Smooth muscle cell (in vitro differentiated cells): ENCODE data around the gene SDR39U1. TPM values are rescaled to one million over a fixed set of nuclear protein-coding genes. Genes with fewer than 3 reads are reported as not detected.

ENCODE experiments used
- DNase-seq: peaks from one replicate; lab custom pipeline; 2025; ENCODE audit not compliant: unreplicated experiment; lab: John Stamatoyannopoulos, UW
- H2AFZ ChIP-seq: fragments of 200-600 bp; sonication (generic); 2 replicates; pipeline ENCODE4 v1.6.0; 2016; ENCODE audit warnings: antibody characterized with exemption, low read depth, mild to moderate bottlenecking
- H3F3A ChIP-seq: fragments of 200-600 bp; sonication (generic); 2 replicates; pipeline ENCODE4 v1.6.0; 2017; ENCODE audit warnings: antibody characterized with exemption, low read depth
- H3K27ac ChIP-seq: fragments of 200-600 bp; sonication (generic); 2 replicates; pipeline ENCODE4 v1.5.1; 2016; ENCODE audit warnings: low read depth, mild to moderate bottlenecking
- H3K27me3 ChIP-seq: fragments of 200-600 bp; sonication (generic); 2 replicates; pipeline ENCODE4 v1.6.1; 2016; ENCODE audit warnings: low read depth, mild to moderate bottlenecking
- H3K36me3 ChIP-seq: fragments of 200-600 bp; sonication (generic); 2 replicates; pipeline ENCODE4 v1.5.1; 2016; ENCODE audit warnings: low read depth
- H3K4me1 ChIP-seq: fragments of 200-600 bp; sonication (generic); 2 replicates; pipeline ENCODE4 v1.5.1; 2016; ENCODE audit warnings: low read depth
- H3K4me2 ChIP-seq: fragments of 200-600 bp; sonication (generic); 2 replicates; pipeline ENCODE4 v1.6.0; 2016; ENCODE audit warnings: mild to moderate bottlenecking
- H3K4me3 ChIP-seq: fragments of 200-600 bp; sonication (generic); 2 replicates; pipeline ENCODE4 v1.5.1; 2016; ENCODE audit warnings: mild to moderate bottlenecking
- H3K79me2 ChIP-seq: fragments of 200-600 bp; sonication (generic); 2 replicates; pipeline ENCODE4 v1.6.0; 2016; ENCODE audit warnings: low read depth, mild to moderate bottlenecking
- H3K9ac ChIP-seq: fragments of 200-600 bp; sonication (generic); 2 replicates; pipeline ENCODE4 v1.6.0; 2016; ENCODE audit warnings: low read depth
- H3K9me3 ChIP-seq: fragments of 200-600 bp; sonication (generic); replicated peaks from 2 replicates; pipeline ENCODE4 v1.5.1; 2016; ENCODE audit warnings: low read depth
- H4K20me1 ChIP-seq: fragments of 200-600 bp; sonication (generic); 2 replicates; pipeline ENCODE4 v1.6.0; 2016; ENCODE audit warnings: low read depth
- WGBS: methylation state at CpG from one replicate; pipeline ENCODE4 v1.1.7; 2016; ENCODE audit warnings: low lambda C conversion rate; 5-methylcytosine and 5-hydroxymethylcytosine counted together
- polyA plus RNA-seq: library from polyadenylated mRNA; unstranded; fragments of >200 nt; fragmentation: Nextera tagmentation; extraction: Ambion mirVana; gene quantifications from 2 replicates; pipeline ENCODE4 v1.2.1, GENCODE V29; 2016
- total RNA-seq: library from RNA; depleted of rRNA; stranded (reverse); fragments of >200 nt; gene quantifications from 2 replicates; pipeline ENCODE4 v1.2.3, GENCODE V29; 2014
- TF ChIP-seq, protein P1 (sequence below): fragments of 200-600 bp; sonication (generic); IDR thresholded peaks from 2 replicates; pipeline ENCODE4 v1.5.1; 2017; ENCODE audit warnings: borderline replicate concordance, mild to moderate bottlenecking, antibody characterized with exemption; ENCODE audit not compliant: insufficient read depth, poor library complexity, severe bottlenecking

SDR39U1 gene
- total and polyA plus RNA-seq, 2 experiments from 2014 or later = 21.6 to 62.6 TPM

DNA sequence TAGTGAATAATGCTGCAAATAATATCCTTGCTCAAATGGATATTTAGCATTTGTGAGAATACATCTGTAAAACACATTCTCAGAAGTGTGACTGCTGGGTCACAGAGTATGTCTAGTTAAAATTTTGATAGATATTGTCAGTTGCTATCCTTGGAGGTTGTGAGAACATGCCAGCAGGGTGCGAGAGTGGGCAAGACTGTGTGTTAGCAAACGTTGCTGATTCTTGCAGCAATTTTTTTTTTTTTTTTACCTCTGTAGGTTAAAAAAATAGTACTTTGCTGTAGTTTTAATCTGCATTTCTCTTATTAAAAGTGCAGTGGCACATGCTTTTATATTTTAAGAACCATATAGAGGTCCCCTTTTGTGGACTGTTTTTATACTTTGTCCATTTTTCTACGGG is 48.3 kb downstream of the SDR39U1 start:
- no peaks in the 10 kb centered on the region for H3K9me3 ChIP-seq
- no peak overlapping the region for H3K4me3 ChIP-seq
- 60% methylated on average over 3 of the region's 3 CpGs for WGBS
- H3K4me1 ChIP-seq = peaks cover 16% of the 10 kb centered on the region
- H3F3A ChIP-seq = peaks cover 10% of the 10 kb centered on the region
- H3K27ac ChIP-seq = no peak overlapping the region
- no peak overlapping the region for H2AFZ ChIP-seq
- H3K4me2 ChIP-seq = no peak overlapping the region
- H3K36me3 ChIP-seq = no peaks in the 10 kb centered on the region
- no peak overlapping the region for H3K9ac ChIP-seq
- TF ChIP-seq, protein P1, sequence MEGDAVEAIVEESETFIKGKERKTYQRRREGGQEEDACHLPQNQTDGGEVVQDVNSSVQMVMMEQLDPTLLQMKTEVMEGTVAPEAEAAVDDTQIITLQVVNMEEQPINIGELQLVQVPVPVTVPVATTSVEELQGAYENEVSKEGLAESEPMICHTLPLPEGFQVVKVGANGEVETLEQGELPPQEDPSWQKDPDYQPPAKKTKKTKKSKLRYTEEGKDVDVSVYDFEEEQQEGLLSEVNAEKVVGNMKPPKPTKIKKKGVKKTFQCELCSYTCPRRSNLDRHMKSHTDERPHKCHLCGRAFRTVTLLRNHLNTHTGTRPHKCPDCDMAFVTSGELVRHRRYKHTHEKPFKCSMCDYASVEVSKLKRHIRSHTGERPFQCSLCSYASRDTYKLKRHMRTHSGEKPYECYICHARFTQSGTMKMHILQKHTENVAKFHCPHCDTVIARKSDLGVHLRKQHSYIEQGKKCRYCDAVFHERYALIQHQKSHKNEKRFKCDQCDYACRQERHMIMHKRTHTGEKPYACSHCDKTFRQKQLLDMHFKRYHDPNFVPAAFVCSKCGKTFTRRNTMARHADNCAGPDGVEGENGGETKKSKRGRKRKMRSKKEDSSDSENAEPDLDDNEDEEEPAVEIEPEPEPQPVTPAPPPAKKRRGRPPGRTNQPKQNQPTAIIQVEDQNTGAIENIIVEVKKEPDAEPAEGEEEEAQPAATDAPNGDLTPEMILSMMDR = no peak
- H4K20me1 ChIP-seq = no peaks in the 10 kb centered on the region
- no peaks in the 10 kb centered on the region for H3K27me3 ChIP-seq
- DNase-seq = no peak
- H3K79me2 ChIP-seq = peaks cover 5% of the 10 kb centered on the region

DNA sequence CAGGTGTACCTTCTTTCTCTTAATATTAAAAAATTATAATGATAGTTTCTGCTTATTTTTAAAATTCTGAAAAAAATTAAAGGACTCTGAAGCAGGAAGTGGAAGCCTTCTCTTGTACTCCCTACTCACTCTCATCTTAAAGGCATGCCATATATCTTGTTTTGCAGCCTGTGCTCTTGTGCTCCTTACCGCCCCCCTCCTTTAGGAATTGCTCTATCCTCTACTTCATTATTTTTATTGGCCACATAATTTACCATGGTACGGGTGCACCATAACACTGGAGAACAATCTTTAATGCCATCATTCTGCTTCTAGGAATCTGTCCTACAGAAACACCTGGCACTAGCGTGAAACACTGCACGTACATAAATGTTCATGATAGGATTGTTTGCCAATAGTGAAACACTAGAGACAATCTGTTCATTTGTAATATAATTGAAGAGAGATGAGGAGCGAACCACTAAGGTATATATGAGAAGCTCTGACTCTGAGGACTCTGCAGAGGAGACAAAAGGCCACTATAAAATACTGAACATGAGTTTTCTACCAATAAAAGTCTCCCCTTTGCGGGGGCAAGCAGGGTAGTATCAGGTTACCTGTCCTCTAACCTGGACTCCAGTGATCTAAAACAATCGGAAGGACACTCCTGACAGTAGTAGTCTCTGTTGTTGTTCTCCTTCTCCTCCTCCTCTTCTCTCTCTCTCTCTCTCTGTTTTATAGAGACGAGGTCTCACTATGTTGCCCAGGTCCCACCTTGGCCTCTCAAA is 50.1 kb downstream of the SDR39U1 start:
- H3K4me2 ChIP-seq = peak overlapping the region; percentile 77
- no peaks in the 10 kb centered on the region for H3K27me3 ChIP-seq
- no peak for DNase-seq
- H3K36me3 ChIP-seq = no peaks in the 10 kb centered on the region
- H3K4me1 ChIP-seq = peaks cover 10% of the 10 kb centered on the region
- H3F3A ChIP-seq = peaks cover 19% of the 10 kb centered on the region
- TF ChIP-seq, protein P1 = no peak
- 64% methylated on average over 8 of the region's 8 CpGs for WGBS
- peak overlapping the region; percentile 92 for H3K27ac ChIP-seq
- peak overlapping the region; percentile 34 for H3K4me3 ChIP-seq
- H4K20me1 ChIP-seq = no peaks in the 10 kb centered on the region
- peak overlapping the region; percentile 74 for H2AFZ ChIP-seq
- no peaks in the 10 kb centered on the region for H3K9me3 ChIP-seq
- peak overlapping the region; percentile 76 for H3K9ac ChIP-seq
- H3K79me2 ChIP-seq = no peaks in the 10 kb centered on the region

DNA sequence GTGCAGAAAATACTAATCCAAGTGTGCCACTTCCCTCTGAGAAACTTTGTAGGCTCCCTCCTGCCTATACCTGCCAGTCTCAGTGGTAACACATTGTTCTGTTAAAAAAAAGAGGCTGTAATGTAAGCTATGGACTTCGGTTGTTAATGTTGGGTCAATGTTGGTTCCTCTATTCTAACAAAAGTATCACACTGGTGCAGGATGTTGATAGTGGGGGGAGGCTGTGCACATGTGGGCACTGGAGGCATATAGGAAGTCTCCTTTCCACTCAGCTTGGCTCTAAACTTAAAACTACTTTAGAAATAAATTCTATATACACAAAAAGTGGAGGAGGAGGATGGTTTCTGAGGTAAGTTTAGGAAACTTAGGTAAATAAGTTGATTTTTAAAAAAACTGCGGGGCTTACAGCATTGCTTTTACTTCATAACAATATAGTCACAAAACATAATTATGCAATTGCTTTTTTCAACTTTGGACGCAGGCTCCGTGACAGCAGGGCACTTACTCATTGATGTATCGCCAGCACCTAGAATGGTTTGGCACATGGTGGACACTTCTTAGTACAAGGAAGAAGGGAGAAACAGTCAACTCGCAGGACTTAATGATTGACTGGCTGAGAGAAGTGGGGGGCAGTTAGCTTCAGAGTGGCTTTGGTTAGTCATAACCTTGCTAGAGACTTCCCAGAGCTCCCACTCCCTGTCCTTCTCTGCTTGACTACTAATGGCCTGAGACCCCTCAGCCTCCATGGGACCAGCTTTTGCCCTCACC is 51.7 kb downstream of the SDR39U1 start:
- Histone ChIP-seq H3K4me2 (no peak overlapping the region), H3F3A (peaks cover 19% of the 10 kb centered on the region), H3K36me3 (no peaks in the 10 kb centered on the region), H3K27me3 (no peaks in the 10 kb centered on the region), H3K9me3 (no peaks in the 10 kb centered on the region), H2AFZ (no peak overlapping the region), H3K4me3 (no peak overlapping the region), H3K27ac (no peak overlapping the region), H4K20me1 (no peaks in the 10 kb centered on the region), H3K9ac (no peak overlapping the region), H3K4me1 (peaks cover 9% of the 10 kb centered on the region), H3K79me2 (no peaks in the 10 kb centered on the region)
- 95% methylated on average over 6 of the region's 6 CpGs for WGBS
- TF ChIP-seq, protein P1 = no peak
- DNase-seq = no peak

Other genes starting within 250 kb of the SDR39U1 start
- gene TM9SF1, start 247.3 kb downstream of the SDR39U1 start, total RNA-seq = 66.6 and 72.1 TPM in 2 replicates
- 86.5 and 95.8 TPM in 2 replicates for gene TM9SF1, start 247.3 kb downstream of the SDR39U1 start, polyA plus RNA-seq
- 0.85 TPM in 1 of 2 replicates, not detected in the other for gene TSSK4, start 237.1 kb downstream of the SDR39U1 start, total RNA-seq
- 0.89 and 1.3 TPM in 2 replicates for gene TSSK4, start 237.1 kb downstream of the SDR39U1 start, polyA plus RNA-seq
- gene CHMP4A, start 229.3 kb downstream of the SDR39U1 start, total RNA-seq = 29.7 and 32.5 TPM in 2 replicates
- 46.8 and 63.9 TPM in 2 replicates for gene CHMP4A, start 229.3 kb downstream of the SDR39U1 start, polyA plus RNA-seq
- gene MDP1, start 226.7 kb downstream of the SDR39U1 start, total RNA-seq = 31.0 and 33.0 TPM in 2 replicates
- 36.8 and 42.3 TPM in 2 replicates for gene MDP1, start 226.7 kb downstream of the SDR39U1 start, polyA plus RNA-seq
- gene NEDD8, start 210.4 kb downstream of the SDR39U1 start, total RNA-seq = 209 and 211 TPM in 2 replicates
- gene NEDD8, start 210.4 kb downstream of the SDR39U1 start, polyA plus RNA-seq = 375 and 432 TPM in 2 replicates
- 38.8 and 65.0 TPM in 2 replicates for gene GMPR2, start 209.8 kb downstream of the SDR39U1 start, total RNA-seq
- gene GMPR2, start 209.8 kb downstream of the SDR39U1 start, polyA plus RNA-seq = 43.4 and 55.9 TPM in 2 replicates
- 27.9 and 38.8 TPM in 2 replicates for gene TINF2, start 200.2 kb downstream of the SDR39U1 start, total RNA-seq
- 43.6 and 52.5 TPM in 2 replicates for gene TINF2, start 200.2 kb downstream of the SDR39U1 start, polyA plus RNA-seq
- gene TGM1, start 179.6 kb downstream of the SDR39U1 start, total RNA-seq = 4.1 and 13.6 TPM in 2 replicates
- gene TGM1, start 179.6 kb downstream of the SDR39U1 start, polyA plus RNA-seq = 1.6 and 7.7 TPM in 2 replicates
- 15.4 and 18.5 TPM in 2 replicates for gene RABGGTA, start 171.2 kb downstream of the SDR39U1 start, total RNA-seq
- 33.4 and 38.2 TPM in 2 replicates for gene RABGGTA, start 171.2 kb downstream of the SDR39U1 start, polyA plus RNA-seq
- 22.5 and 23.3 TPM in 2 replicates for gene DHRS1, start 143.0 kb downstream of the SDR39U1 start, total RNA-seq
- 25.2 and 27.4 TPM in 2 replicates for gene DHRS1, start 143.0 kb downstream of the SDR39U1 start, polyA plus RNA-seq
- gene NOP9, start 142.9 kb downstream of the SDR39U1 start, total RNA-seq = 9.3 and 11.2 TPM in 2 replicates
- 2.7 and 3.3 TPM in 2 replicates for gene NOP9, start 142.9 kb downstream of the SDR39U1 start, polyA plus RNA-seq
- gene CIDEB, start 134.8 kb downstream of the SDR39U1 start, total RNA-seq = not detected in 2 replicates
- gene CIDEB, start 134.8 kb downstream of the SDR39U1 start, polyA plus RNA-seq = 0.58 TPM in 1 of 2 replicates, not detected in the other
- gene LTB4R2, start 132.6 kb downstream of the SDR39U1 start, total RNA-seq = 2.8 and 6.9 TPM in 2 replicates
- 0.70 and 2.4 TPM in 2 replicates for gene LTB4R2, start 132.6 kb downstream of the SDR39U1 start, polyA plus RNA-seq
- 2.7 and 2.8 TPM in 2 replicates for gene LTB4R, start 131.3 kb downstream of the SDR39U1 start, total RNA-seq
- 1.6 and 3.2 TPM in 2 replicates for gene LTB4R, start 131.3 kb downstream of the SDR39U1 start, polyA plus RNA-seq
- gene ADCY4, start 107.7 kb downstream of the SDR39U1 start, total RNA-seq = 0.13 and 0.45 TPM in 2 replicates
- 0.66 TPM in 1 of 2 replicates, not detected in the other for gene ADCY4, start 107.7 kb downstream of the SDR39U1 start, polyA plus RNA-seq
- 1.3 and 1.6 TPM in 2 replicates for gene RIPK3, start 102.8 kb downstream of the SDR39U1 start, total RNA-seq
- gene RIPK3, start 102.8 kb downstream of the SDR39U1 start, polyA plus RNA-seq = 1.2 TPM in 1 of 2 replicates, not detected in the other
- gene NFATC4, start 74.6 kb downstream of the SDR39U1 start, total RNA-seq = 40.1 and 44.6 TPM in 2 replicates
- 84.7 and 93.3 TPM in 2 replicates for gene NFATC4, start 74.6 kb downstream of the SDR39U1 start, polyA plus RNA-seq
- 38.0 and 41.1 TPM in 2 replicates for gene NYNRIN, start 43.8 kb downstream of the SDR39U1 start, total RNA-seq
- 29.5 and 30.3 TPM in 2 replicates for gene NYNRIN, start 43.8 kb downstream of the SDR39U1 start, polyA plus RNA-seq
- gene CBLN3, start 13.1 kb downstream of the SDR39U1 start, total RNA-seq = 1.1 and 3.0 TPM in 2 replicates
- 1.6 and 2.5 TPM in 2 replicates for gene CBLN3, start 13.1 kb downstream of the SDR39U1 start, polyA plus RNA-seq
- 43.1 and 55.7 TPM in 2 replicates for gene KHNYN, start 12.8 kb downstream of the SDR39U1 start, total RNA-seq
- 28.2 and 34.8 TPM in 2 replicates for gene KHNYN, start 12.8 kb downstream of the SDR39U1 start, polyA plus RNA-seq
- not detected in 2 replicates for gene CMA1, start 65.5 kb upstream of the SDR39U1 start, total RNA-seq
- not detected in 2 replicates for gene CMA1, start 65.5 kb upstream of the SDR39U1 start, polyA plus RNA-seq
- gene CTSG, start 133.5 kb upstream of the SDR39U1 start, total RNA-seq = not detected in 2 replicates
- gene CTSG, start 133.5 kb upstream of the SDR39U1 start, polyA plus RNA-seq = not detected in 2 replicates
- gene GZMH, start 166.9 kb upstream of the SDR39U1 start, total RNA-seq = not detected in 2 replicates
- not detected in 2 replicates for gene GZMH, start 166.9 kb upstream of the SDR39U1 start, polyA plus RNA-seq
- not detected in 2 replicates for gene GZMB, start 191.4 kb upstream of the SDR39U1 start, total RNA-seq
- not detected in 2 replicates for gene GZMB, start 191.4 kb upstream of the SDR39U1 start, polyA plus RNA-seq